NCI-H1092 treated with DMSO at 0.1 percent for 48 hours (cell line): ENCODE measurements around the gene ASCC2.

ENCODE experiments used
- DNase-seq: peaks from one replicate; lab custom pipeline; 2025; lab: John Stamatoyannopoulos, UW

ASCC2 gene

GRCh38 chr22:29816980-29817379 is 21.1 kb downstream of the ASCC2 start:
- DNase-seq, result no peak

GRCh38 chr22:29816539-29816938 is 21.5 kb downstream of the ASCC2 start:
- DNase-seq, result no peak

GRCh38 chr22:29816128-29816527 is 21.9 kb downstream of the ASCC2 start:
- no peak for DNase-seq

- DNase-seq, result no peak
These were observed 22.5 kb downstream of the ASCC2 start for GRCh38 chr22:29815580-29815979.

- no peak for DNase-seq
These were observed 24.1 kb downstream of the ASCC2 start for GRCh38 chr22:29814003-29814402.

GRCh38 chr22:29813563-29813962 is 24.5 kb downstream of the ASCC2 start:
- DNase-seq, result no peak

GRCh38 chr22:29813126-29813525 is 24.9 kb downstream of the ASCC2 start:
- DNase-seq, result no peak

- DNase-seq, result no peak
These were observed 26.7 kb downstream of the ASCC2 start for GRCh38 chr22:29811377-29811776.

GRCh38 chr22:29810216-29810615 is 27.9 kb downstream of the ASCC2 start:
- DNase-seq, result no peak

GRCh38 chr22:29806196-29806595 is 31.9 kb downstream of the ASCC2 start:
- no peak for DNase-seq

- DNase-seq, result no peak
These were observed 33.1 kb downstream of the ASCC2 start for GRCh38 chr22:29804985-29805384.

- no peak for DNase-seq
These were observed 34.9 kb downstream of the ASCC2 start for GRCh38 chr22:29803190-29803589.

- DNase-seq, result no peak
These were observed 36.3 kb downstream of the ASCC2 start for GRCh38 chr22:29801796-29802195.

- DNase-seq, result no peak
These were observed 36.9 kb downstream of the ASCC2 start for GRCh38 chr22:29801153-29801552.

- no peak for DNase-seq
These were observed 38.8 kb downstream of the ASCC2 start for GRCh38 chr22:29799217-29799680.

- no peak for DNase-seq
These were observed 39.3 kb downstream of the ASCC2 start for GRCh38 chr22:29798801-29799200.

- DNase-seq, result no peak
These were observed 39.8 kb downstream of the ASCC2 start for GRCh38 chr22:29798318-29798717.

GRCh38 chr22:29797351-29797750 is 40.7 kb downstream of the ASCC2 start:
- no peak for DNase-seq

- no peak for DNase-seq
These were observed 42.4 kb downstream of the ASCC2 start for GRCh38 chr22:29795663-29796062.

GRCh38 chr22:29793396-29793795 is 44.7 kb downstream of the ASCC2 start:
- no peak for DNase-seq

- DNase-seq, result no peak
These were observed 48.0 kb downstream of the ASCC2 start for GRCh38 chr22:29790061-29790460.

GRCh38 chr22:29788339-29789279 is 49.5 kb downstream of the ASCC2 start:
- DNase-seq, result no peak

GRCh38 chr22:29787371-29787980 is 50.6 kb downstream of the ASCC2 start:
- no peak for DNase-seq
